Activated naive CD8-positive, alpha-beta T cell treated with anti-CD3 and anti-CD28 coated beads, Interleukin-2, amount 10 ng/mL, durations not matched to agents 7 days and 5 days (primary cell): ENCODE data around the gene FOXJ3. TPM values are rescaled to one million over a fixed set of nuclear protein-coding genes. Genes with fewer than 3 reads are reported as not detected.

Experiments used
- ATAC-seq: fragments of 150-1000 bp; cut with Tn5 transposase; one replicate; pipeline ENCODE4 v1.10.0; 2021; ENCODE audit warnings: low read depth, moderate library complexity
- POLR2A ChIA-PET: fragments of 350-600 bp; sonication (Branson Sonifier 250); formaldehyde crosslinking; loops from one replicate; lab custom pipeline; 2021; ENCODE audit warnings: antibody characterized with exemption; lab: Charles Lee
- DNase-seq: peaks from one replicate; pipeline ENCODE4 v3.0.0; 2021
- H3K27ac Mint-ChIP-seq: one replicate; pipeline ENCODE4 v1.8.0; 2022; ENCODE audit warnings: mild to moderate bottlenecking, mixed read lengths
- H3K27me3 Mint-ChIP-seq: one replicate; pipeline ENCODE4 v1.8.0; 2022; ENCODE audit warnings: mild to moderate bottlenecking, moderate library complexity, mixed read lengths
- H3K36me3 Mint-ChIP-seq: one replicate; pipeline ENCODE4 v1.8.0; 2021; ENCODE audit warnings: mild to moderate bottlenecking, mixed read lengths
- H3K4me1 Mint-ChIP-seq: one replicate; pipeline ENCODE4 v1.8.0; 2021; ENCODE audit warnings: mixed read lengths
- H3K4me3 Mint-ChIP-seq: one replicate; pipeline ENCODE4 v1.8.0; 2022; ENCODE audit warnings: mild to moderate bottlenecking, moderate library complexity, mixed read lengths
- H3K9me3 Mint-ChIP-seq: one replicate; pipeline ENCODE4 v1.8.0; 2021; ENCODE audit warnings: mixed read lengths
- total RNA-seq, 2 experiments: library from RNA; stranded (reverse); gene quantifications; one replicate each; pipeline ENCODE4 v1.2.3, GENCODE V29; 2021

Gene FOXJ3
- total RNA-seq, 2 experiments from 2014 or later, result 59.1 to 61.1 TPM

- ATAC-seq (no peak), DNase-seq (no peak)
- H3K9me3 Mint-ChIP-seq, result no peaks in the 10 kb centered on the region
- no peaks in the 10 kb centered on the region for H3K27me3 Mint-ChIP-seq
- H3K27ac Mint-ChIP-seq, result no peak overlapping the region
- H3K4me1 Mint-ChIP-seq, result peaks cover 22% of the 10 kb centered on the region
- peaks cover 8% of the 10 kb centered on the region for H3K36me3 Mint-ChIP-seq
- no peak overlapping the region for H3K4me3 Mint-ChIP-seq
- POLR2A ChIA-PET, result interaction anchor here (0.6 kb wide), 1 partner anchor 536 kb away, joined by 3 read pairs; no protein-coding TSS in a partner anchor
Observed at GRCh38 chr1:42328047-42328625, 6.9 kb downstream of the FOXJ3 start.

- H3K36me3 Mint-ChIP-seq, result peaks cover 9% of the 10 kb centered on the region
- peaks cover 27% of the 10 kb centered on the region for H3K4me1 Mint-ChIP-seq
- POLR2A ChIA-PET, result no interaction called here
- H3K9me3 Mint-ChIP-seq, result no peaks in the 10 kb centered on the region
- ATAC-seq, result no peak
- no peak for DNase-seq
- H3K27ac Mint-ChIP-seq, result no peak overlapping the region
- no peak overlapping the region for H3K4me3 Mint-ChIP-seq
- H3K27me3 Mint-ChIP-seq, result no peaks in the 10 kb centered on the region
Observed at GRCh38 chr1:42325014-42325402, 10.0 kb downstream of the FOXJ3 start.

DNA sequence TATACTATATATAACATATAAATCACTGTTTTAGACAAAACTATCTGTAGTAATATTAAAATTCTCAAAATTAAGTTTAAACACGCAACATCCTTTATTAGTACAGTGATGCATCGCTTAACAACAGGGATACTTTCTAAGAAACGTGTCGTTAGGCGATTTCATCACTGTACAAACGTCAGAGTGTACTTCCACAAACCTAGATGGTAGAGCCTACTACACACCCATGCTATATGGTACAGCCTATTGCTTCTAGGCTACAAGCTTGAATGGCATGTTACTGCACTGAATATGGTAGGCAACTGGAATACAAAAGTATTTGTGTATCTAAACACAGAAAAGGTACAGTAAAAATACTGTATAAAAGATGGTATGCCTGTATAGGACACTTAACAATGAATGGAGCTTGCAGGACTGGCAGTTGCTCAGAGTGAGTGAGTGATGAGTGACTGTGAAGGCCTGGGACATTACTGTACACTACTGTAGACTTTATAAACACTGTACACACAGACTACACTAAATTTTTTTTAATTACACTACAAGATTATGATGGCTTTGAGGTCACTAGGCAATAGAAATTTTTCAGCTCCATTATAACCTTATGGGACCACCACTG lies 10.5 kb downstream of the FOXJ3 start:
- Mint-ChIP-seq H3K4me1 (peaks cover 32% of the 10 kb centered on the region), H3K36me3 (peaks cover 9% of the 10 kb centered on the region), H3K4me3 (no peak overlapping the region), H3K27ac (no peak overlapping the region), H3K9me3 (no peaks in the 10 kb centered on the region), H3K27me3 (no peaks in the 10 kb centered on the region)
- ATAC-seq (no peak), DNase-seq (no peak)
- POLR2A ChIA-PET, result no interaction called here

- ATAC-seq, result no peak
- no peak overlapping the region for H3K4me3 Mint-ChIP-seq
- peaks cover 37% of the 10 kb centered on the region for H3K4me1 Mint-ChIP-seq
- H3K36me3 Mint-ChIP-seq, result peaks cover 8% of the 10 kb centered on the region
- H3K9me3 Mint-ChIP-seq, result no peaks in the 10 kb centered on the region
- no peak for DNase-seq
- peak overlapping the region; percentile 30 for H3K27ac Mint-ChIP-seq
- POLR2A ChIA-PET, result no interaction called here
- H3K27me3 Mint-ChIP-seq, result no peaks in the 10 kb centered on the region
Observed at GRCh38 chr1:42323551-42323950, 11.5 kb downstream of the FOXJ3 start.

DNA sequence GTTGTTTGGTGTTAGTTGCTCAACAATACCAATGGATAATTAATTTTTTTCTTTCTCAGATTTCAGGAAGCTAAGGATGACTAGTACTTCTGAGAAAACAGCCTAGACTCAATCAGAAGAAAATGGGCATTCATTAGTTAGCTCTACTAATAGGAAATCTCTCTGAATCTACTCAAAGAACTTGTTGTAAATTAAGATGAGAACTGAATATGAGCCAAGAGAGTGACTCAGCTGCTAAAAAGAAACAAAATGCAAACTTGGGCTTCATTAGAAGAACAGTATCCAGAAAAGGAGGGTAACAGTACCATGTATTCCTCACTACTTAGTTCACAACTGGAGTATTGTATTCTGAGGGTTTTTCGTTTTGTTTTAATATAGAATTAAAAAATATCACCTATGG lies 12.5 kb downstream of the FOXJ3 start:
- Mint-ChIP-seq H3K27me3 (no peaks in the 10 kb centered on the region), H3K4me1 (peaks cover 37% of the 10 kb centered on the region), H3K36me3 (peaks cover 8% of the 10 kb centered on the region), H3K27ac (no peak overlapping the region), H3K4me3 (no peak overlapping the region), H3K9me3 (no peaks in the 10 kb centered on the region)
- POLR2A ChIA-PET, result no interaction called here
- no peak for ATAC-seq
- DNase-seq, result no peak

DNA sequence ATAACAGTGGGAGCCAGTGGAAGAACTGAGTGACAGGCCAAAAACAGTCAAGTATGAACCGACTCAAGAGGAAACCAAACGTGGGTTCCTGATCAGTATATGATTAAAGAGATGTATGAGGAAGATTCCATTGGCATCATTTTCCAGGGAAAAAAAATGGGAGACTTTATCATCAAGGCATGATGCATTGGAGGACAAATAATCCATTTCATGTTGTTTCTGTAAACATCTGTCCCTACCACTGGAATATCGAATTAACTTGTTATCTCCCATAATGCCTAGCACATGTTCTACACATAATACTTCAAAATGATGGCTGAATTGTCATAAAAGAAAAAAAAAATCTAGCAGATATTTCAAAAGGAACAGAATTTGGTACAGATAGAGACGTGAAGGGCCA lies 13.3 kb downstream of the FOXJ3 start:
- ATAC-seq (no peak), DNase-seq (no peak)
- Mint-ChIP-seq H3K36me3 (peaks cover 8% of the 10 kb centered on the region), H3K9me3 (no peaks in the 10 kb centered on the region), H3K27me3 (no peaks in the 10 kb centered on the region), H3K27ac (no peak overlapping the region), H3K4me3 (no peak overlapping the region), H3K4me1 (peaks cover 40% of the 10 kb centered on the region)
- POLR2A ChIA-PET, result no interaction called here

- H3K4me3 Mint-ChIP-seq, result no peak overlapping the region
Observed at GRCh38 chr1:42320708-42321107, 14.3 kb downstream of the FOXJ3 start.

DNA sequence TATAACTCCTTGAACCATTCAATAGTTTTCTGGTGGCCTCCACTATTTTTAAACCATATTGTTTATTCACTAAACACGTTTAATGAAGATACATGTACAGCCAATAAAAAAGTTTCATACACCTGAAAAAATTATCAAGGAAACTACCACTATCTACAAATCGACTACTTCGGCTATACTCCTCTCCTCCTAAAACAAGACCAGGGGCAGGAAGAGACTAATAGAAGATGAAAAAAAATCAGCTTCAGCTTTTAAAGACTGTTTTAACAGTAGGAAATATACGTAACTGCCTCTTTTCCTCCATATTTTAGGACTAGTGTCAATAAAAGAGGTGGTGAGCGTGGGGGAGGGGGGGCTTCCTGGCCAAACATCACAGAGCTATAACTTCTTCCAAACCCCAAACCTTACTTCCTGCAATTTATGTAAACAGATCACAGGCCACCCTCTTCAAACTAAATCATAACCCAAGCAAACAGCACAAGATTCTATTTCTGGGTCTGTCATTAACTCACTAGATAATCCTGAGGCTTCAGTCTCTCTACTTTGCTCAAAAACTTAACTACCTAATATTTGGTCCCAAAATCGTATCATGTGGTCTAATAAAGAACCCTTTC lies 15.1 kb downstream of the FOXJ3 start:
- peaks cover 10% of the 10 kb centered on the region for H3K36me3 Mint-ChIP-seq
- no peaks in the 10 kb centered on the region for H3K9me3 Mint-ChIP-seq

More at GRCh38 chr1:42320708-42321107, 14.3 kb downstream of the FOXJ3 start:
- Mint-ChIP-seq H3K4me1 (peaks cover 40% of the 10 kb centered on the region), H3K27ac (peak overlapping the region; percentile 53), H3K9me3 (no peaks in the 10 kb centered on the region), H3K27me3 (no peaks in the 10 kb centered on the region), H3K36me3 (peaks cover 10% of the 10 kb centered on the region)
- POLR2A ChIA-PET, result interaction anchor here (0.7 kb wide), 1 partner anchor 13 kb away, joined by 4 read pairs; no protein-coding TSS in a partner anchor
- ATAC-seq, result no peak
- no peak for DNase-seq

GRCh38 chr1:42319128-42319851 lies 15.7 kb downstream of the FOXJ3 start:
- H3K36me3 Mint-ChIP-seq, result peaks cover 10% of the 10 kb centered on the region
- no peaks in the 10 kb centered on the region for H3K9me3 Mint-ChIP-seq
- POLR2A ChIA-PET, result no interaction called here
- ATAC-seq (peak; percentile 14), DNase-seq (no peak)
- peak overlapping the region; percentile 69 for H3K27ac Mint-ChIP-seq
- peak overlapping the region; percentile 69 for H3K4me3 Mint-ChIP-seq
- no peaks in the 10 kb centered on the region for H3K27me3 Mint-ChIP-seq
- peaks cover 54% of the 10 kb centered on the region for H3K4me1 Mint-ChIP-seq

More for the DNA sequence above, 15.1 kb downstream of the FOXJ3 start:
- peak overlapping the region; percentile 69 for H3K4me3 Mint-ChIP-seq
- DNase-seq, result no peak
- ATAC-seq, result peak; percentile 47
- H3K27ac Mint-ChIP-seq, result peak overlapping the region; percentile 69
- peaks cover 48% of the 10 kb centered on the region for H3K4me1 Mint-ChIP-seq
- POLR2A ChIA-PET, result interaction anchor here (0.7 kb wide), 1 partner anchor 14 kb away, joined by 4 read pairs; no protein-coding TSS in a partner anchor
- H3K27me3 Mint-ChIP-seq, result no peaks in the 10 kb centered on the region

DNA sequence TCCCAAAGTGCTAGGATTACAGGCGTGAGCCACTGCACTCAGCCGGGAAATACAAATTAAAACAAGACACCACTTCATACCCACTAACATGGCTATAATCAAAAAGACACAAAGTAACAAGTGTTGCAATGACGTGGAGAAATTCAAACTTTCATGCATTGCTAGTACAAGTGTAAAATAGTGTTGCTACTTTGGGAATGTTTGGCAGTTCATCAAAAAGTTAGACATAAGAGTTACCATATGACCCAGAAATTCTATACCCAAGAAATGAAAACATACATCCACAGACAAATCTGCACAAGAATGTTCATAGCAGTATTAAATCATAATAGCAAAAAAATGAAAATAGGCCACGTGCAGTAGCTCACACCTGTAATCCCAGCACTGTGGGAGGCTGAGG lies 16.4 kb downstream of the FOXJ3 start:
- no peak for ATAC-seq
- no peak overlapping the region for H3K4me3 Mint-ChIP-seq

GRCh38 chr1:42317308-42317707 lies 17.7 kb downstream of the FOXJ3 start:
- Mint-ChIP-seq H3K27ac (no peak overlapping the region), H3K9me3 (no peaks in the 10 kb centered on the region), H3K27me3 (no peaks in the 10 kb centered on the region), H3K4me1 (peaks cover 48% of the 10 kb centered on the region), H3K36me3 (peaks cover 5% of the 10 kb centered on the region), H3K4me3 (no peak overlapping the region)
- POLR2A ChIA-PET, result interaction anchor here (0.7 to 0.8 kb wide), 2 partner anchors 19 to 365 kb away, joined by 3 to 9 read pairs; partner anchors contain the start of gene YBX1
- ATAC-seq (no peak), DNase-seq (no peak)

More for the DNA sequence above, 16.4 kb downstream of the FOXJ3 start:
- no peak for DNase-seq
- Mint-ChIP-seq H3K4me1 (peaks cover 54% of the 10 kb centered on the region), H3K27me3 (no peaks in the 10 kb centered on the region), H3K36me3 (peaks cover 10% of the 10 kb centered on the region), H3K27ac (no peak overlapping the region), H3K9me3 (no peaks in the 10 kb centered on the region)
- POLR2A ChIA-PET, result no interaction called here

- Mint-ChIP-seq H3K9me3 (no peaks in the 10 kb centered on the region), H3K36me3 (peaks cover 2% of the 10 kb centered on the region), H3K4me3 (no peak overlapping the region), H3K27me3 (no peaks in the 10 kb centered on the region), H3K4me1 (peaks cover 48% of the 10 kb centered on the region), H3K27ac (no peak overlapping the region)
- ATAC-seq (no peak), DNase-seq (no peak)
- POLR2A ChIA-PET, result interaction anchor here (0.6 to 1.0 kb wide), 3 partner anchors 79 to 339 kb away, joined by 3 to 5 read pairs (median 3); no protein-coding TSS in a partner anchor
Observed at GRCh38 chr1:42316292-42316691, 18.7 kb downstream of the FOXJ3 start.

- DNase-seq, result no peak
- H3K36me3 Mint-ChIP-seq, result peaks cover 9% of the 10 kb centered on the region
- no peaks in the 10 kb centered on the region for H3K27me3 Mint-ChIP-seq
- POLR2A ChIA-PET, result interaction anchor here (0.6 kb wide), 2 partner anchors 80 to 340 kb away, joined by 3 to 5 read pairs; no protein-coding TSS in a partner anchor
- ATAC-seq, result no peak
- H3K4me1 Mint-ChIP-seq, result peaks cover 45% of the 10 kb centered on the region
- H3K9me3 Mint-ChIP-seq, result no peaks in the 10 kb centered on the region
- no peak overlapping the region for H3K4me3 Mint-ChIP-seq
- H3K27ac Mint-ChIP-seq, result no peak overlapping the region
Observed at GRCh38 chr1:42315500-42315899, 19.5 kb downstream of the FOXJ3 start.
